Ovary (tissue), 3 donors: ENCODE results near the gene SLC36A4.

Experiments used
- CTCF ChIP-seq, 3 donors: fragments of 450-650 bp in 2 of 3; fragments of 200-600 bp in 1 of 3; IDR thresholded peaks; one replicate each; pipeline versions ENCODE4 v1.5.1 to v1.8.0; 2016 to 2022; ENCODE audit warnings: antibody characterized with exemption in 3 of 3, mild to moderate bottlenecking in 1 of 3
- EP300 ChIP-seq: sonication (generic); formaldehyde crosslinking; IDR thresholded peaks from one replicate; pipeline ENCODE4 v1.6.1; 2017; ENCODE audit warnings: antibody characterized with exemption
- POLR2A ChIP-seq: fragments of 450-650 bp; IDR thresholded peaks from one replicate; pipeline ENCODE4 v1.6.1; 2017; ENCODE audit warnings: antibody characterized with exemption, mild to moderate bottlenecking, moderate library complexity
- donor health status: DM: no; HTN: no; CAD: no.

DNA sequence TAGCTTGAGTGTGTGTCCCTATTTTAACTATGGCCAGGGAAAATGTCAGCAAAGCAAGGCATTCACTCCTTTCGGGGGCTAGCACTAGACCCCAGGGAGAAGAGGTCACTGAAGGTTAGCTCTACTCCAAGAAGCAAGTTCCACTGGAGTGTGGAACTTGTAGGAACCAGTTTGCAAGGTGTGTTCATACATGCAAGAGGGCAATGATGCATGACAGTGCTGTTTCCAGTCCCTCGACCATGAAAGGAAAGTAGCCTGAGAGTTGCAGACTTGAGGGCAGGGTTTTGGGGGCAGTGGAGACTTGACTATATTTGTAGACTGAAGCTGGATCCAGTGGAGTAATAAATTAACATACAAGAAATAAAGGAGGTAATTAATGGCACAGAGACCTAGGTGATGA is 21.6 kb upstream of the SLC36A4 start:
- no peak for TF ChIP-seq POLR2A
- TF ChIP-seq CTCF (IDR thresholded peaks at IDR 0.05) = no peak
- TF ChIP-seq EP300 = no peak
